HG03196 (cell line): ENCODE measurements around the gene LARP6.
A peak's percentile ranks its signal among the peaks of the same experiment; 100 is the strongest.
"Not testable (repeated sequence)": the region's sequence is repeated elsewhere in the genome, so short reads cannot be mapped to it uniquely, and the experiment has no call there.

ENCODE experiments used
- ATAC-seq: cut with Tn5 transposase; IDR thresholded peaks from one replicate; pipeline ENCODE4 v1.9.1; 2021; ENCODE audit not compliant: unreplicated experiment

LARP6 gene

GRCh38 chr15:70853973-70854665 lies at the start of gene LARP6:
Gene LARP6 (minus strand): TSS chr15:70854157. CDS start chr15:70854088, 69 bp downstream.
- ATAC-seq = no peak

- no peak for ATAC-seq
Measured at GRCh38 chr15:70902107-70902506, 48.1 kb upstream of the LARP6 start.

- ATAC-seq = no peak
Measured at GRCh38 chr15:70892912-70893560, 39.1 kb upstream of the LARP6 start.

GRCh38 chr15:70892002-70892911 lies 38.3 kb upstream of the LARP6 start, which contains the start of the genes LRRC49 and THAP10:
Gene LRRC49 (plus strand): TSS chr15:70892826. CDS start chr15:70892895, 69 bp downstream.
Gene THAP10 (minus strand): TSS chr15:70892433. CDS start chr15:70892272, 161 bp downstream.
- peak; percentile 75 for ATAC-seq

- no peak for ATAC-seq
Measured at GRCh38 chr15:70882361-70882760, 28.4 kb upstream of the LARP6 start.

GRCh38 chr15:70880781-70881180 lies 26.8 kb upstream of the LARP6 start:
- ATAC-seq = no peak

- no peak for ATAC-seq
Measured at GRCh38 chr15:70879401-70879800, 25.4 kb upstream of the LARP6 start.

GRCh38 chr15:70876683-70877082 lies 22.7 kb upstream of the LARP6 start:
- no peak for ATAC-seq

- ATAC-seq = no peak
Measured at GRCh38 chr15:70876011-70876410, 22.1 kb upstream of the LARP6 start.

- no peak for ATAC-seq
Measured at GRCh38 chr15:70875001-70875782, 21.2 kb upstream of the LARP6 start.

- no peak for ATAC-seq
Measured at GRCh38 chr15:70873232-70874054, 19.5 kb upstream of the LARP6 start.

GRCh38 chr15:70871490-70871889 lies 17.5 kb upstream of the LARP6 start:
- not testable (repeated sequence) for ATAC-seq

GRCh38 chr15:70870051-70870450 lies 16.1 kb upstream of the LARP6 start:
- ATAC-seq = no peak

- ATAC-seq = no peak
Measured at GRCh38 chr15:70869346-70869745, 15.4 kb upstream of the LARP6 start.

GRCh38 chr15:70867911-70868467 lies 14.0 kb upstream of the LARP6 start:
- no peak for ATAC-seq

- no peak for ATAC-seq
Measured at GRCh38 chr15:70866982-70867641, 13.2 kb upstream of the LARP6 start.

- no peak for ATAC-seq
Measured at GRCh38 chr15:70863450-70864218, 9.7 kb upstream of the LARP6 start.

- no peak for ATAC-seq
Measured at GRCh38 chr15:70859998-70860397, 6.0 kb upstream of the LARP6 start.
